Measurements from ENCODE around the gene ARHGAP4. TPM values are rescaled to one million over a fixed set of nuclear protein-coding genes. Genes with fewer than 3 reads are reported as not detected.

ARHGAP4 gene
- total and polyA plus RNA-seq, 2 experiments from 2014 or later, result 6.2 to 6.4 TPM

GRCh38 chrX:153913211-153913610, 12.9 kb downstream of the ARHGAP4 start:
- no peak overlapping the region for H3K27ac ChIP-seq
- no peak overlapping the region for H3K4me3 ChIP-seq
- no peaks in the 10 kb centered on the region for H3K4me1 ChIP-seq (ENCODE audit: insufficient read depth)
- no peaks in the 10 kb centered on the region for H3K27me3 ChIP-seq
- TF ChIP-seq EZH2 (IDR thresholded peaks at IDR 0.05; ENCODE audit: borderline replicate concordance) (no peak), CTCF (IDR thresholded peaks at IDR 0.05; ENCODE audit: poor library complexity) (no peak), EZH2phosphoT487 (IDR thresholded peaks at IDR 0.05; ENCODE audit: low read depth, severe bottlenecking, unreplicated experiment) (no peak)
- no peak for DNase-seq (ENCODE audit: low spot score)
- H4K20me1 ChIP-seq (ENCODE audit: insufficient read depth, poor library complexity, severe bottlenecking), result no peaks in the 10 kb centered on the region
- H3K4me2 ChIP-seq, result no peak overlapping the region
- no peak overlapping the region for H2AFZ ChIP-seq
- WGBS (ENCODE audit: low lambda C conversion rate, missing lambda C conversion rate), result 73% methylated on average over 12 of the region's 17 CpGs
- no peaks in the 10 kb centered on the region for H3K36me3 ChIP-seq (replicated peaks; ENCODE audit: insufficient read depth, low read depth)
- no peaks in the 10 kb centered on the region for H3K9me2 ChIP-seq (replicated peaks; ENCODE audit: insufficient read depth)
- no peaks in the 10 kb centered on the region for H3K79me2 ChIP-seq
- no peaks in the 10 kb centered on the region for H3K9me3 ChIP-seq (ENCODE audit: low read depth)

- Histone ChIP-seq H2AFZ (no peak overlapping the region), H4K20me1 (ENCODE audit: insufficient read depth, poor library complexity, severe bottlenecking) (no peaks in the 10 kb centered on the region), H3K36me3 (replicated peaks; ENCODE audit: insufficient read depth, low read depth) (no peaks in the 10 kb centered on the region), H3K79me2 (no peaks in the 10 kb centered on the region), H3K9me3 (ENCODE audit: low read depth) (no peaks in the 10 kb centered on the region), H3K4me2 (no peak overlapping the region), H3K9me2 (replicated peaks; ENCODE audit: insufficient read depth) (no peaks in the 10 kb centered on the region), H3K4me3 (no peak overlapping the region), H3K27ac (no peak overlapping the region), H3K27me3 (no peaks in the 10 kb centered on the region), H3K4me1 (ENCODE audit: insufficient read depth) (no peaks in the 10 kb centered on the region)
- no peak for TF ChIP-seq EZH2 (IDR thresholded peaks at IDR 0.05; ENCODE audit: borderline replicate concordance)
- no peak for TF ChIP-seq EZH2phosphoT487 (IDR thresholded peaks at IDR 0.05; ENCODE audit: low read depth, severe bottlenecking, unreplicated experiment)
- no peak for TF ChIP-seq CTCF (IDR thresholded peaks at IDR 0.05; ENCODE audit: poor library complexity)
- WGBS (ENCODE audit: low lambda C conversion rate, missing lambda C conversion rate), result 86% methylated on average over 6 of the region's 6 CpGs
- no peak for DNase-seq (ENCODE audit: low spot score)
These were observed 14.3 kb downstream of the ARHGAP4 start for GRCh38 chrX:153911798-153912197.

- H3K27ac ChIP-seq, result no peak overlapping the region
- H3K4me3 ChIP-seq, result no peak overlapping the region
- H3K27me3 ChIP-seq, result no peaks in the 10 kb centered on the region
- H4K20me1 ChIP-seq (ENCODE audit: insufficient read depth, poor library complexity, severe bottlenecking), result no peaks in the 10 kb centered on the region
- 92% methylated on average over 21 of the region's 22 CpGs for WGBS (ENCODE audit: low lambda C conversion rate, missing lambda C conversion rate)
- TF ChIP-seq EZH2 (IDR thresholded peaks at IDR 0.05; ENCODE audit: borderline replicate concordance) (no peak), CTCF (IDR thresholded peaks at IDR 0.05; ENCODE audit: poor library complexity) (no peak)
- no peak overlapping the region for H3K4me2 ChIP-seq
- H3K79me2 ChIP-seq, result no peaks in the 10 kb centered on the region
- H2AFZ ChIP-seq, result no peak overlapping the region
- no peak for DNase-seq (ENCODE audit: low spot score)
- H3K9me3 ChIP-seq (ENCODE audit: low read depth), result no peaks in the 10 kb centered on the region
- H3K36me3 ChIP-seq (replicated peaks; ENCODE audit: insufficient read depth, low read depth), result no peaks in the 10 kb centered on the region
- no peaks in the 10 kb centered on the region for H3K9me2 ChIP-seq (replicated peaks; ENCODE audit: insufficient read depth)
- H3K4me1 ChIP-seq (ENCODE audit: insufficient read depth), result no peaks in the 10 kb centered on the region
These were observed 15.6 kb downstream of the ARHGAP4 start for GRCh38 chrX:153910446-153910845.

GRCh38 chrX:153909980-153910360, 16.1 kb downstream of the ARHGAP4 start:
- DNase-seq (ENCODE audit: low spot score), result no peak
- Histone ChIP-seq H3K4me3 (no peak overlapping the region), H3K36me3 (replicated peaks; ENCODE audit: insufficient read depth, low read depth) (no peaks in the 10 kb centered on the region), H3K27ac (no peak overlapping the region), H4K20me1 (ENCODE audit: insufficient read depth, poor library complexity, severe bottlenecking) (no peaks in the 10 kb centered on the region), H3K4me2 (no peak overlapping the region), H2AFZ (no peak overlapping the region), H3K79me2 (no peaks in the 10 kb centered on the region), H3K9me2 (replicated peaks; ENCODE audit: insufficient read depth) (no peaks in the 10 kb centered on the region), H3K27me3 (no peaks in the 10 kb centered on the region), H3K4me1 (ENCODE audit: insufficient read depth) (no peaks in the 10 kb centered on the region), H3K9me3 (ENCODE audit: low read depth) (no peaks in the 10 kb centered on the region)
- TF ChIP-seq EZH2phosphoT487 (IDR thresholded peaks at IDR 0.05; ENCODE audit: low read depth, severe bottlenecking, unreplicated experiment) (no peak), EZH2 (IDR thresholded peaks at IDR 0.05; ENCODE audit: borderline replicate concordance) (no peak), CTCF (IDR thresholded peaks at IDR 0.05; ENCODE audit: poor library complexity) (no peak)
- 92% methylated on average over 21 of the region's 25 CpGs for WGBS (ENCODE audit: low lambda C conversion rate, missing lambda C conversion rate)
